ENCODE measurements around the gene PCDH1.

PCDH1 gene

DNA sequence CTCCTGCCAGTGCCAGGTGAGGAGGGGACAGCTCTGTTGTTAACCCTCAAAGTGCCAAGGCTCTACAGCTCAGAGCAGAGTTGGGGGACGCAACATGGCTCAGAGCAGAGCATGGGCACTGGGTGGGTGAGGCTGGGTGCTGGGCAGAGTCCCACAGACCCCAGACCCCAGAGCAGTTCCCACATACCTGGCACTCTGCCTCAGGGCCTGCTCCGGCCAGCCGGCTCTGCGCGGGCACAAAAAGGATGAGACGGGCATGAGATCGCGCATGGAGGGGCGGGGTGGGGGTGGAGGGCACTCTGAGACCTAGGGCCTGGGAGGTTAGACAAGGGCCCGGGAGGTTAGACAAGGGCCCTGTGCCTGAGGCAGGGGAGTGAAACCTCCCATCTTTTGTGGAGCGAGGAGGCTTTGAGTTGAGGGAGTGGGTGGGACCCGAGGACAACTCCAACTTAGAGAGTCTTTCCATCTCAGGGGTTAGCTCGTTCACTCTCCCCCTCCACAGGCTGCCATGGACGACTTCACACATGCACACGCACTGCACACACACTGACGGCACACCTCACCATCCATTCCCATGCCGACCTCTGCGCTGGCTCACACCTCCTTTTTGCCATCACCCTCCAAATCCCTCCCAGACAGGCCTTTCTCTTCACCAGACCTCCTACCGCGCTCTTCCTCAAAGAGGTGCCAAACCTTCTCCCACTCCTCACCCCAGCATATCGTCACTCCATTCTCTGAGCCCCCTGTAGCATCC is 22.0 kb downstream of the PCDH1 start:
- no peak for DNase-seq
- Histone ChIP-seq H3K4me1 (ENCODE audit: control extremely low read depth in 1 of 4, control insufficient read depth in 4 of 4, insufficient read depth in 4 of 4, low read length in 3 of 4) (no peaks in the 10 kb centered on the region), H3K27me3 (replicated peaks in 2 of 5; ENCODE audit: control insufficient read depth in 4 of 5, insufficient read depth in 5 of 5, low read length in 4 of 5) (peaks cover under 1 to 20% (median 11%) of the 10 kb centered on the region in 5 experiments), H3K36me3 (ENCODE audit: control insufficient read depth in 4 of 4, insufficient read depth in 4 of 4, low read length in 3 of 4) (no peaks in the 10 kb centered on the region), H3K9me3 (ENCODE audit: control extremely low read depth in 1 of 5, control insufficient read depth in 4 of 5, insufficient read depth in 2 of 5, low read depth in 1 of 5, low read length in 4 of 5) (no peaks in the 10 kb centered on the region), H3K27ac (ENCODE audit: insufficient read depth in 1 of 2, low read depth in 1 of 2, low read length in 2 of 2, poor library complexity in 1 of 2, severe bottlenecking in 2 of 2) (no peak overlapping the region), H3K4me3 (ENCODE audit: control insufficient read depth in 1 of 7, extremely low read depth in 1 of 7, insufficient read depth in 4 of 7, low read depth in 2 of 7, low read length in 6 of 7) (no peak overlapping the region)
- WGBS (ENCODE audit: insufficient coverage) = 98% methylated on average over 16 of the region's 21 CpGs
- CTCF ChIA-PET = no interaction called here
- POLR2A ChIA-PET = no interaction called here

DNA sequence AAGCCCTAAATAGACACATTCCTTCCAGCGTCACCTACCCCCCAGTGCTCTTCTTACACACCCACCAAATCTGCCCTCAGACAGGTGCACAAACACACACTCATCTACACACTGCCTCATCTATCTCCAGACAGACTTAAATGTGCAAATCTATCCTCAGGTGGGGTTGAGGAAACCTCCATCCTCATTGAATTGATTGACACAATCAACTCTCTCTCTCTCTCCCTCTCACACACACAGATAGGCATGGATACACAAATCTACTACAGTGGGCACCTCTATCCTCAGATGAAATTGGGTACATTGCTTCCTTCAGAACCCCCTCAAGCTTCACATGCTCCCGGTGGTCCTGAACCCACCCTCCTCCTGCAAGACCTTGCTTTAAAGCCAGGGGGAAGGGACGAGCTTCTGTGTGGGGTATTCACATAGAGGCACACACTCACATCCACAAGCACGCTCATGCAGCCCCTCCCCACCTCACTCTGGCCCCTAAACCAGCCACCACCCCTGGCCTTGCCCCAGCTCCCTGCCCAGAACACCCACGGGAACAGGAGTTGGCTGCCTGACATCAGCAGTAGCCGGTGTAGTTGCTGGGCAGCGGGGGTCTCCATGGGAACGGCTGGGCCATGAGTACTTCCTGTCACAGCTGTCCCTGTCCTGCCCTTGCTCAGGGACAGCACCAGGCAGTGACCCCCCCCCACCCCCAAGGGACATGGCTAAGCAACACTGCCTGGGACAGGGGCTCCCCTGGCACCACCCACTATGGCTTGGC is 22.8 kb downstream of the PCDH1 start:
- no peak overlapping the region for H3K4me3 ChIP-seq (ENCODE audit: control insufficient read depth in 1 of 7, extremely low read depth in 1 of 7, insufficient read depth in 4 of 7, low read depth in 2 of 7, low read length in 6 of 7)
- no peaks in the 10 kb centered on the region for H3K4me1 ChIP-seq (ENCODE audit: control extremely low read depth in 1 of 4, control insufficient read depth in 4 of 4, insufficient read depth in 4 of 4, low read length in 3 of 4)
- no peaks in the 10 kb centered on the region for H3K36me3 ChIP-seq (ENCODE audit: control insufficient read depth in 4 of 4, insufficient read depth in 4 of 4, low read length in 3 of 4)
- DNase-seq = no peak
- ChIA-PET POLR2A (no interaction called here), CTCF (no interaction called here)
- WGBS (ENCODE audit: insufficient coverage) = 72% methylated on average over 7 of the region's 8 CpGs
- H3K27ac ChIP-seq (ENCODE audit: insufficient read depth in 1 of 2, low read depth in 1 of 2, low read length in 2 of 2, poor library complexity in 1 of 2, severe bottlenecking in 2 of 2) = no peak overlapping the region
- H3K27me3 ChIP-seq (replicated peaks in 2 of 5; ENCODE audit: control insufficient read depth in 4 of 5, insufficient read depth in 5 of 5, low read length in 4 of 5) = peaks cover 2 to 20% (median 11%) of the 10 kb centered on the region in 5 experiments
- H3K9me3 ChIP-seq (ENCODE audit: control extremely low read depth in 1 of 5, control insufficient read depth in 4 of 5, insufficient read depth in 2 of 5, low read depth in 1 of 5, low read length in 4 of 5) = no peaks in the 10 kb centered on the region

DNA sequence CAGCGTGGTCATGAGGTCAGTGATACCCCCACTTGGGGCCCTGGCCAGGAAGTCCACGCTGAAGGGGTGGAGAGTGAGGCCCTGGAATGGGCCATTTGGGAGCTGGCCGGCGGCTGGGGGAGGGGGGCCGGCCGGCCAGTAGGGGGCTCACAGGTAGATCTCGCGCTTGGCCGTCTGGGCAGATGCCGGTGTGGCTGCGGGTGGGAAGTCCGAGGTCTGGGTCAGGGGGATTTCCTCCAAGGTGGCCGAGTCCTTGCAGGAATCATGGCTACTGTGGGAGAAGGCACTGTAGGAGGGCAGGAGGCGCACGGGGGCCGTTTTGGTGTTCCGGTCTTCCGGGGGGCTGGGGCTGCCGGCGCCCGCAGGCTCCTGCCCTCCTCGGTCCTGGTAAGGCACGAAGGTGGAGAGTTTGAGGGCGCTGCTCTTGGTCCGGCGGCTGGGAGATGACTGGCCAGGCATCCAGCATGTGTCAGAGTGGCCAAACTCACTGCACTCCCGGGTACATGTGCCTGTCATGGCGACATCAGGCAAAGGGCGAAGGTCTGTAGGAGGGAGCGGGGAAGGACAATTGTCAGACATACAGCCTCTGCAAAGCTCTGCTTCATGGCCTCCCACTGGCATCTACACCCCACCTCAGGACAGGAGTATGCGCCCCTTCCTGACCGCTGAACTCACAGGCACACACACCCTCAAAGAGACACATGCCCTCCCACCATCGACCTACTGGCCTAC is 24.1 kb downstream of the PCDH1 start:
- Histone ChIP-seq H3K27ac (ENCODE audit: insufficient read depth in 1 of 2, low read depth in 1 of 2, low read length in 2 of 2, poor library complexity in 1 of 2, severe bottlenecking in 2 of 2) (no peak overlapping the region), H3K9me3 (ENCODE audit: control extremely low read depth in 1 of 5, control insufficient read depth in 4 of 5, insufficient read depth in 2 of 5, low read depth in 1 of 5, low read length in 4 of 5) (no peaks in the 10 kb centered on the region), H3K36me3 (ENCODE audit: control insufficient read depth in 4 of 4, insufficient read depth in 4 of 4, low read length in 3 of 4) (no peaks in the 10 kb centered on the region), H3K27me3 (replicated peaks in 2 of 5; ENCODE audit: control insufficient read depth in 4 of 5, insufficient read depth in 5 of 5, low read length in 4 of 5) (peaks cover 0 to 11% (median 4%) of the 10 kb centered on the region in 5 experiments), H3K4me3 (ENCODE audit: control insufficient read depth in 1 of 7, extremely low read depth in 1 of 7, insufficient read depth in 4 of 7, low read depth in 2 of 7, low read length in 6 of 7) (no peak overlapping the region), H3K4me1 (ENCODE audit: control extremely low read depth in 1 of 4, control insufficient read depth in 4 of 4, insufficient read depth in 4 of 4, low read length in 3 of 4) (peaks cover 0 to 11% (median 8%) of the 10 kb centered on the region in 4 experiments)
- ChIA-PET POLR2A (no interaction called here), CTCF (interaction anchor here (1.6 to 1.8 kb wide), 2 partner anchors 15 to 48 kb away, joined by 3 to 5 read pairs; no protein-coding TSS in a partner anchor)
- DNase-seq = no peak
- WGBS (ENCODE audit: insufficient coverage) = 85% methylated on average over 32 of the region's 33 CpGs

GRCh38 chr5:141852448-141852847 is 25.8 kb downstream of the PCDH1 start:
- no peaks in the 10 kb centered on the region for H3K36me3 ChIP-seq (ENCODE audit: control insufficient read depth in 4 of 4, insufficient read depth in 4 of 4, low read length in 3 of 4)
- H3K4me3 ChIP-seq (ENCODE audit: control insufficient read depth in 1 of 7, extremely low read depth in 1 of 7, insufficient read depth in 4 of 7, low read depth in 2 of 7, low read length in 6 of 7) = no peak overlapping the region
- no peaks in the 10 kb centered on the region for H3K9me3 ChIP-seq (ENCODE audit: control extremely low read depth in 1 of 5, control insufficient read depth in 4 of 5, insufficient read depth in 2 of 5, low read depth in 1 of 5, low read length in 4 of 5)
- ChIA-PET POLR2A (interaction anchor here (0.6 kb wide), 1 partner anchor 121 kb away, joined by 3 read pairs; no protein-coding TSS in a partner anchor), CTCF (interaction anchor here (1.8 kb wide), 1 partner anchor 16 kb away, joined by 5 read pairs; no protein-coding TSS in a partner anchor)
- peaks cover 0 to 3% (median 0%) of the 10 kb centered on the region in 5 experiments for H3K27me3 ChIP-seq (replicated peaks in 2 of 5; ENCODE audit: control insufficient read depth in 4 of 5, insufficient read depth in 5 of 5, low read length in 4 of 5)
- no CpG with 5 or more reads among the region's 3 CpGs for WGBS (ENCODE audit: insufficient coverage)
- peaks cover 0 to 19% (median 15%) of the 10 kb centered on the region in 4 experiments for H3K4me1 ChIP-seq (ENCODE audit: control extremely low read depth in 1 of 4, control insufficient read depth in 4 of 4, insufficient read depth in 4 of 4, low read length in 3 of 4)
- H3K27ac ChIP-seq (ENCODE audit: insufficient read depth in 1 of 2, low read depth in 1 of 2, low read length in 2 of 2, poor library complexity in 1 of 2, severe bottlenecking in 2 of 2) = no peak overlapping the region
- DNase-seq = no peak

- WGBS (ENCODE audit: insufficient coverage) = 95% methylated on average over 8 of the region's 10 CpGs
- peaks cover 0 to 3% (median 0%) of the 10 kb centered on the region in 5 experiments for H3K27me3 ChIP-seq (replicated peaks in 2 of 5; ENCODE audit: control insufficient read depth in 4 of 5, insufficient read depth in 5 of 5, low read length in 4 of 5)
- no peaks in the 10 kb centered on the region for H3K36me3 ChIP-seq (ENCODE audit: control insufficient read depth in 4 of 4, insufficient read depth in 4 of 4, low read length in 3 of 4)
- DNase-seq = no peak
- POLR2A ChIA-PET = no interaction called here
- H3K4me3 ChIP-seq (ENCODE audit: control insufficient read depth in 1 of 7, extremely low read depth in 1 of 7, insufficient read depth in 4 of 7, low read depth in 2 of 7, low read length in 6 of 7) = no peak overlapping the region
- no peak overlapping the region for H3K27ac ChIP-seq (ENCODE audit: insufficient read depth in 1 of 2, low read depth in 1 of 2, low read length in 2 of 2, poor library complexity in 1 of 2, severe bottlenecking in 2 of 2)
- CTCF ChIA-PET = no interaction called here
- no peaks in the 10 kb centered on the region for H3K9me3 ChIP-seq (ENCODE audit: control extremely low read depth in 1 of 5, control insufficient read depth in 4 of 5, insufficient read depth in 2 of 5, low read depth in 1 of 5, low read length in 4 of 5)
- peaks cover 0 to 19% (median 15%) of the 10 kb centered on the region in 4 experiments for H3K4me1 ChIP-seq (ENCODE audit: control extremely low read depth in 1 of 4, control insufficient read depth in 4 of 4, insufficient read depth in 4 of 4, low read length in 3 of 4)
These were observed 26.9 kb downstream of the PCDH1 start for GRCh38 chr5:141851195-141851874.

DNA sequence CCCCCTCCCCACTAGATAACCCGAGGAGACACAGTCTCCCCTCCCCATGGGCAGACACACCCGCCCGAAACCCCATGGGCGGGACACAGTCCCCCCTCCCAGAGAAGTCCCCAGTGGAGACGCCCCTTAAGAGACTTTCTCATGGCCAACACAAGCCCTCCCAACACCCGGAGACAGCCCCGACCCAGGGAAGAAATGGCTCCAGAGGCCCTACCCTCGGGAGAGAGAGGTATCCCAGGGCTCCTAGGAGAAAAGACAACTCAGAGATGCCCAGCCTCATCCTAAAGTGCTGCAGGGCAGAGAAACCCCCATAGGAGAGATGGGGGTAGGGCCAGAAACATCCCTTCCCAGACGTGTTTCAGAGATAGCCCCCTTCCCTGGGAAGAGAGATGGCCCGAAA is 27.4 kb downstream of the PCDH1 start:
- no peak for DNase-seq
- 38% methylated on average over 7 of the region's 10 CpGs for WGBS (ENCODE audit: insufficient coverage)
- no peaks in the 10 kb centered on the region for H3K36me3 ChIP-seq (ENCODE audit: control insufficient read depth in 4 of 4, insufficient read depth in 4 of 4, low read length in 3 of 4)
- H3K27me3 ChIP-seq (replicated peaks in 2 of 5; ENCODE audit: control insufficient read depth in 4 of 5, insufficient read depth in 5 of 5, low read length in 4 of 5) = peaks cover 0 to 3% (median 0%) of the 10 kb centered on the region in 5 experiments
- H3K4me1 ChIP-seq (ENCODE audit: control extremely low read depth in 1 of 4, control insufficient read depth in 4 of 4, insufficient read depth in 4 of 4, low read length in 3 of 4) = peaks cover 0 to 19% (median 15%) of the 10 kb centered on the region in 4 experiments
- POLR2A ChIA-PET = interaction anchor here (0.5 kb wide), 1 partner anchor 31 kb away, joined by 3 read pairs; no protein-coding TSS in a partner anchor
- H3K9me3 ChIP-seq (ENCODE audit: control extremely low read depth in 1 of 5, control insufficient read depth in 4 of 5, insufficient read depth in 2 of 5, low read depth in 1 of 5, low read length in 4 of 5) = no peaks in the 10 kb centered on the region
- CTCF ChIA-PET = no interaction called here
- H3K4me3 ChIP-seq (ENCODE audit: control insufficient read depth in 1 of 7, extremely low read depth in 1 of 7, insufficient read depth in 4 of 7, low read depth in 2 of 7, low read length in 6 of 7) = peak overlapping the region in 1 of 7 experiments; percentile 52
- H3K27ac ChIP-seq (ENCODE audit: insufficient read depth in 1 of 2, low read depth in 1 of 2, low read length in 2 of 2, poor library complexity in 1 of 2, severe bottlenecking in 2 of 2) = no peak overlapping the region

All from common myeloid progenitor, CD34-positive (primary cell).